ENCODE measurements around the gene GJE1.

- TF ChIP-seq GATA3 (IDR thresholded peaks at IDR 0.05; ENCODE audit: low read depth, low read length): no peak
- no peak for TF ChIP-seq GATA2 (IDR thresholded peaks at IDR 0.05; ENCODE audit: low read depth, low read length)
Observed at GRCh38 chr6:142184307-142184706, 51.6 kb downstream of the GJE1 start.
